Middle frontal gyrus (tissue), 1 donor: ENCODE data around the gene LIMD2.
A peak's percentile ranks its signal among the peaks of the same experiment; 100 is the strongest.
"Not testable (repeated sequence)": the region's sequence is repeated elsewhere in the genome, so short reads cannot be mapped to it uniquely, and the experiment has no call there.

Experiments
- DNase-seq: peaks from one replicate; pipeline ENCODE4 v3.0.0-alpha.2; 2015; ENCODE audit warnings: low spot score; ENCODE audit errors: extremely low spot score

The LIMD2 gene

GRCh38 chr17:63699638-63700527, at the start of gene LIMD2:
Gene LIMD2, minus strand, starts transcription at chr17:63700125. Its CDS starts 827 bp downstream, at chr17:63699298.
- DNase-seq = no peak

DNA sequence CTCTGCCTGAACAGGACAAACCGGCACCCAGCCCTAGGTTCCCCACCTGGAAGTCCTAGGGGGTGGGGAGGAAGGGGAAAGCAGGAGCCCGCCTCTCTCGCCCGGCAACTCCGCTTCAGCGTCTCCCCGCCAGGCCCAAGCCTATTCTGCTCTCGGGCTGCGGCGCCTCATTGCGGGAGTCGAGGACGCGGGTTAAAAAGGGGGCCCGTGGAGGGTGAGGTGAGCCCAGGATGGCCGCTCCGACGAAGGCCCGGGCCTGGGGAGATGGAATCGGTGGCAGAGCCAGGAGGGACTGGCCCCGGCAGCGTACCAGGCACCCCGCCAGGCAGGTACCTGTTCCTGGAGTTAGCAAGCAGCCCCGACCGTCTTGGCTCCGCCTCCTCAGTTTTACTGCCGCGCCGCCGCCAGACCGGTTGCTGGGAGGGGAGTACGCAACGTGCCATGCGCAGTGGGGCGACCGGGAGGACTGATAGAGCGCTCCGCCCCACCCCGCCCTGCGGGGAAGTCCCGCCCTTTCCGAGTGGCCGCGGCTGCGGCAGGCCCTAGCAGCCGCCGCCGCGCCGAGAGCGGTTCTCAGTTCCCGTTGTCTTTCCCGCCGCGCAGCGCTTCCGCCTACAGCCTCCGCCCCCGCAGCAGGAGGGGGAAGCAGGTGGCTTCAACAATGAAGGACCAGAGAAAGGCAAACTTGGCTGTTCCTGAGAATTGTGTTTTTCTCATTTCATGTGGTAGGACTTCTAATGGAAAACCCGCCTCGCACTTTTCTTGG, 41.7 kb upstream of the LIMD2 start, which contains the start of gene STRADA:
TSS of gene STRADA (minus strand) at position 392 of the 766 bp plus-strand sequence. CDS start 13,430 bp downstream, outside the sequence.
- DNase-seq = peak; percentile 92

DNA sequence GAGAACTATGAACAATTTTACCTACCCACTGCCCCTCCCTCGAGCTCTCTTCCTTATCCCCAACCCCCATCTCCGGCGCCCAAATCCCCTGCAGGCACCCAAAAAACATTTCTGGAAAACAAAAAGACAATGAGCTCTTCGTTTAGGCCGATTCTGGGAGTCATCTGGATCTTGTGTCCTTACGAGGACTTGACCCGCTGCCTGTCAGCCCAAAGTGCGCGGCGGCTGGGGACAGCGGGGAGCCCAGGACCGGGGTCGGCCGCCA, 41.1 kb upstream of the LIMD2 start:
- no peak for DNase-seq

DNA sequence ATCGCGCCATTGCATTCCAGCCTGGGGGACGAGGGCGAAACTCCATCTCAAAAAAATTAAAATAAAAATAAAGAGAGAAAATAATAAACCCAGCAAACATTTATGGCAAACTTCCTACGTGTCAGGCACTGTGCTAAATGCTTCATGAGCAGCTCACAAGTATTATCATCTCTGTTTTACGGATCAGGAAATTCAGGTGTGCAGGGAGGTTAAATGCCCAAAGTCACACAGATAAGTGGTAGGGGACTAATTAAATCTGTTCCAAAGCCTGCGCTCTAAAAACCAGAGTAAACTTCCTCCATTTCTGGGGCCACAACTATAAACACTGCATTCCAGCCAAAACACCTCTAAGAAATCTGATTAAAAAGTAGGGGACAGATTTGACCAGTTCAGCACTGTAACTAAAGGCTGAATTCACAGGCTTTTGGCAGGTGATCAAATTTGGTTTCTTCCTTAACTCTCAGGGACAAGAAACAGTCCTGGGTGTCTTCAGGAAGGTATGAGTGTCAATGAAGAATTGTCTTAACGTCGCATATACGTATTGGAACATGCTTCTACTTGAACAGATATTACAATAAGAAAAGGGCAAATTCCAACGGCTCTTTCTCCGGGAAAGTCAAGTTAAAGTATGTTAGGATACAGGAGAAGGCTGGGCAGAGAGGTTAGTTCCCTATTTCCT, 40.7 kb upstream of the LIMD2 start:
- DNase-seq = no peak

- DNase-seq = no peak
Observed at GRCh38 chr17:63735691-63736090, 35.8 kb upstream of the LIMD2 start.

DNA sequence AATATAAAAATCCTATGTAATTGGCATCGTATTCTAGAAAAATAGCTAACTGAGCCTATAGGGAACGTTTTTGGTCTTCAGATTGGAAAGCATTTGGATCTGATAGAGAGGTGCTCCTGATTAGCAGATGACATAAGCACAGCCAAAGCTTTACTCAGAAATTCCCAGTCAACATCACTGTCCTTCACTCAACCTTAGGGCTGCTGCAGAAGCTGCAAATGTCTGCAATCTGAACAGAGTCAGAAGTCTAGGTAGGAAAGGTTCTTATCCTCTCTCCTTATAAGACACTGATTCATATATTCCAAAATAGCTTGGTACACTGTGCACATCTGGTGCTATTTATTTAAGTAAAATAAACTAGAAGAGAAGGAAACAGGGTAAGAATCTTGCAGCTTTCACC, 22.5 kb upstream of the LIMD2 start:
- DNase-seq = no peak

DNA sequence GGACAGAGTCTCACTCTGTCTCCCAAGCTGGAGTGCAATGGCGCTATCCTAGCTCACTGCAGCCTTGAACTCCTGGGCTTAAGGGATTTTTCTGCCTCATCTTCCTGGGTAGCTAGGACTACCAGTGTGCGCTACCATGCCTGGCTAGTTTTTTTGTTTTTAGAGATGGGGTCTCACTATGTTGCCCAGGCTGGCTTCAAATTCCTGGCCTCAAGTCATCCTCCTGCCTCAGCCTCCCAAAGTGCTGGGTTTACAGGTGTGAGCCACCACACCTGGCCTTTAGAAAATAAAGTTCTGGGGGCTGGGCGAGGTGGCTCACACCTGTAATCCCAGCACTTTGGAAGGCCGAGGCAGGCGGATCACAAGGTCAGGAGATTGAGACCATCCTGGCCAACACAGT, 20.3 kb upstream of the LIMD2 start:
- DNase-seq = not testable (repeated sequence)

- DNase-seq = no peak
Observed at GRCh38 chr17:63718988-63719387, 19.1 kb upstream of the LIMD2 start.

GRCh38 chr17:63716426-63716825, 16.5 kb upstream of the LIMD2 start:
- DNase-seq = no peak

DNA sequence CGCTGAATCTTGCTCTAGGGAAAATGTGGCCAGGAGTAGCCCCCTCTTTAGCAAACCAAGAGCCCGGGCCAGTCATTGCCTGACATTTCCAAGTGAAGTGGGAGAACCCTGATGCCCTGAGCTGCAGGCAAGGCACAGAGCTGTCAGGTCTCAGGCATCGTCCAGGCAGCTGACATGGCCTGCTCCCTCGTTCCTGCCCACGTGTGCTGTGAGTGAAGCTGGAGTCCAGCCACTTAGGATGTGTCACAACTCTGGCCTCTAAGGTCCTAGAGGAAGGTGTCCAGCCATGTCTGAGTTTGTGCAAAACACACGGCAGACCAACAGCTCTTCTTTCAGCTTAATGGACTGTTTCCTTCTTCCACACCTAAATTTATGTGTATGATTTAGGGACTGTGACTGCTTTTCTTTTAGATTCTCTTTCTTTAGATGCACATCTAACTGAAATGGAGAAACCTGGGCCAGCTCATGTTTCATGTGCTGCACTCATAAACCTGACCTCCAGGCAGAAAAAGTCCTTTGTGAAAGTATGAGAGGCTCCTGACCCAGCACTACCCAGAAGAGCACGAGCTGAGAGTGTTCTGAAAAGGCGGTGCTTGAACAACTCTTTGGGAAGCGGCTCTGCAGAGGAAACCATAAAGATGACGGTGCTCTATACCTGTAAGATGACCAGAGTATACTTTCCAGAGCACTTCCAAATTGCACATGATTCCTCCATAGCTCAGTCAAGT, 14.8 kb upstream of the LIMD2 start:
- DNase-seq = no peak

DNA sequence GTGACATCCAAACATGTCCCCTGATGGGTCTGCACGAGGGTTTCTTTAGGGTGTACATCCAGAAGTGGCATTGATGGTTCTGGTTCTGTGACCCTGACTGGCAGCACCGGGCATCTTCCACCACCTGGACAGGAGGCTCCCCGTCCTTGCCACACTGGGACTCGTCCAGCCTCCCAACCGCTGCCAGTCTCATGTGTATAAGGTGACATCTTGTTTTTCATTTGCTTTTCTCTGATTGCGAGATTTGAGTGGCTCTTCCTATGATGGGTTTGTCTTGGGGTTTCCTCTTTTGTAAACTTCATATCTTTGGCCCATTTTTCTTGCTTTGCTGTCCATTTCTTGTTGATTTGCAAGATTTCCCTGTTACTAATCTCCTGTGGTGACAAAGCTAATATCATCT, 9.2 kb upstream of the LIMD2 start:
- DNase-seq = no peak

DNA sequence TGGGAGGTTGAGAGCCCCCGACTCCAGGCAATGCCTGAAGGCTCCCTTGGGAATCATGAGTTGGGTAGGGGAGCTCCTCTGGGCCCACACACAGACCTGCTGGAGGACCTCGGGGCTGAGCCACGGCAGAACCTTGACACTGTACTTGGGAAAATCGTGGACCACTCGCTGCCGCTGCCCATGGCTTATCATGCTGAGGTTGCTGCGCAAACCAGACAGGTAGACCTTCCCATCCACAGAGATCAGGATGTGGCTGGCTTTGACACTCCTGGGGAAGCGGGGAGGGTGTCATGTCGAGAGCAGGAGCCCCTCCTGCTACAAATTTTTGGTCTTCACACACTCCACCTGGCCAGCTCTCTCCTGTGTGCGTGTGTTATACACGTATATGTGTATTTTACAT, 7.2 kb upstream of the LIMD2 start:
- no peak for DNase-seq

GRCh38 chr17:63706336-63707082, 6.6 kb upstream of the LIMD2 start:
- no peak for DNase-seq

- DNase-seq = no peak
Observed at GRCh38 chr17:63705657-63706056, 5.7 kb upstream of the LIMD2 start.

- no peak for DNase-seq
Observed at GRCh38 chr17:63704836-63705235, 4.9 kb upstream of the LIMD2 start.

DNA sequence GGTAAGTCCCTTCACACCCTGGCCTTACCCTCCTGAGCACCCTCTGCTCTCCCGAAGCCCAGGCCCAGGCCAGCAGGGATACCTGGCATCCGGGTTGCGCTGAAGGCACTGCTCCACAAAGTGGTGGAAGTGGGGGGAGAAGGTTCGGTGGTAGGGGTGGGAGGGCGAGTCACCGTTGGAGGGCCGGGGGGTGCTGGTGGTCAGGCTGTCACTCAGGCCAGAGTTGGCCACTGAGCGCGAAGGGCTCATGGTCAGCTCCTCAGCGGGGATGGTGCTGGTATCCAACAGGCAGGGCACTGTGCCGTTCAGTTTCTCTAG, 4.3 kb upstream of the LIMD2 start:
- no peak for DNase-seq

- DNase-seq = no peak
Observed at GRCh38 chr17:63703556-63704258, 3.8 kb upstream of the LIMD2 start.

GRCh38 chr17:63703029-63703428, 3.1 kb upstream of the LIMD2 start:
- no peak for DNase-seq

GRCh38 chr17:63702721-63703015, 2.7 kb upstream of the LIMD2 start:
- no peak for DNase-seq
